Measurements from ENCODE around the gene ERCC3. TPM values are rescaled to one million over a fixed set of nuclear protein-coding genes. Genes with fewer than 3 reads are reported as not detected.

ERCC3 gene
- total RNA-seq, 4 donors from 2014 or later = 19.3 to 36.6 (median 25.2) TPM

DNA sequence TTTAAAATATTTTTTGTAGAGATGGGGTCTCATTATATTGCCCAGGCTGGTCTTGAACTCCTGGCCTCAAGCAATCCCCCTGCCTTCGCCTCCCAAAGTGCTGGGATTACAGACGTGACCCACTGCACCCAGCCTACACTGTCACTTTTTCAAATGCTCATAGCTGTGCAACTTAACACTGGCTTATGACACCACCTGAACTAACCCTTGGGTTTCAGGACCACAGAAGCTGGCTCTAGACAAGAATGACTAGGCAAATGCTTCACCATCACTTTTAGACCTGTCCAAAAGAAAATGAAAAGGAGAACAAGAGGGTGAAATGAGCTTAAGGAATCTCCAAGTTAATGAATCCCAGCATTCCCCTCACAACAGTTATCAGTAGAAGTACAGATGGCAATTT, 13.3 kb downstream of the ERCC3 start:
- peaks cover 26 to 98% (median 29%) of the 10 kb centered on the region in 3 donors for H3K36me3 ChIP-seq
- no peak overlapping the region for H3K4me3 ChIP-seq
- peaks cover 0 to 6% (median 0%) of the 10 kb centered on the region in 3 donors for H3K4me1 ChIP-seq
- no peak for DNase-seq
- H3K27me3 ChIP-seq = no peaks in the 10 kb centered on the region
- WGBS, 2 donors = 87 to 95% methylated on average over 2 of the region's 2 CpGs
- intact Hi-C loops (cut with DNase I) = no loop called here
- H3K27ac ChIP-seq = no peak overlapping the region
- TF ChIP-seq POLR2A (IDR thresholded peaks at IDR 0.05) = no peak
- no peak for TF ChIP-seq CTCF (IDR thresholded peaks at IDR 0.05)
- H3K9me3 ChIP-seq = no peaks in the 10 kb centered on the region

- H3K9me3 ChIP-seq = no peaks in the 10 kb centered on the region
- H3K36me3 ChIP-seq = peaks cover 23 to 98% (median 27%) of the 10 kb centered on the region in 3 donors
- intact Hi-C loops (cut with DNase I) = no loop called here
- TF ChIP-seq POLR2A (IDR thresholded peaks at IDR 0.05) (no peak), CTCF (IDR thresholded peaks at IDR 0.05) (no peak)
- no peak for DNase-seq
- peaks cover 0 to 6% (median 0%) of the 10 kb centered on the region in 3 donors for H3K4me1 ChIP-seq
- H3K4me3 ChIP-seq = no peak overlapping the region
- no peak overlapping the region for H3K27ac ChIP-seq
- H3K27me3 ChIP-seq = no peaks in the 10 kb centered on the region
- 80 to 88% methylated on average over 3 to 5 of the region's 5 CpGs for WGBS, 2 donors
Measured at GRCh38 chr2:127279781-127280180, 14.2 kb downstream of the ERCC3 start.

DNA sequence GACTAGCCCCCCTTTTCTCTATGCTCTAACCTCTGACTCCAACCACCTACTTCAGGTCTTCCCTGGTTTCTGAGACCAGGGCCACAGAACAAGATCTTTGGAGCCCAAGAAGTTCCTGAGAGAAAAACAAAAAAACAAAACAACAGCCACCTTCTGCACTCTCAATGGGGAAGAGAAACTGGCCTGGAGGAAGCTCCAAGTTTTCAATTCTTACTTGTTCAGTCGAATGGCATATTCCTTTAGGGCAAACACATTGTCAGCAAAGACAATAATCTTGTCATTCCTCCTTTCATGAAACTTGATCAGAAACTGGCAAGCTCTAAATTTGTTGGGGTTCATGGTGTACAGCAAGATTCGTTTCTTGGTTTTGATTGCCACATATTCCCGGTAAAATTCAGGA, 15.0 kb downstream of the ERCC3 start:
- Histone ChIP-seq H3K27ac (no peak overlapping the region), H3K27me3 (no peaks in the 10 kb centered on the region), H3K36me3 (peaks cover 18 to 98% (median 23%) of the 10 kb centered on the region in 3 donors), H3K4me3 (no peak overlapping the region), H3K9me3 (no peaks in the 10 kb centered on the region), H3K4me1 (peaks cover 0 to 6% (median 0%) of the 10 kb centered on the region in 3 donors)
- no peak for TF ChIP-seq CTCF (IDR thresholded peaks at IDR 0.05)
- TF ChIP-seq POLR2A (IDR thresholded peaks at IDR 0.05) = no peak
- DNase-seq = no peak
- intact Hi-C loops (cut with DNase I) = no loop called here
- 41 to 57% methylated on average over 3 of the region's 3 CpGs for WGBS, 2 donors

DNA sequence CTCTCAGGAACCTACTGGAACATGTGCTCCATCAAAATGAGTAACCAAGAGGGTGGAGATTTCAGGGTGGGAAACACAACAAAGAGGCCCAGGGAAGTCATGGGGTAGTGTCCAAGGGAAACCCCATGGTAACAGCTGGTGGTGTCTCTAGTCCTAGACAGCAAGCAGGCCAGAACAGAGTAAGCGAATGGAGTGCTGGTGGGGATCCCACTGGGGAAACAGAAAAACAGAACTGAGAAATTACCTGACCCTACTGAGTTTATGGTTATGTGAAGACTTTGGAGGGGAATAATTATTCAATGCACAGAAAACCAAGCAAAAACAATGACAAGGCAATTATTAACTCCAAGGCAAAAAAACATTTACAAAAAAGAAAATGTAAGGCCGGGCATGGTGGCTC, 16.9 kb downstream of the ERCC3 start:
- 53 to 94% methylated on average over 2 of the region's 2 CpGs for WGBS, 2 donors
- no peak for DNase-seq
- Histone ChIP-seq H3K4me1 (peaks cover 0 to 6% (median 0%) of the 10 kb centered on the region in 3 donors), H3K27me3 (no peaks in the 10 kb centered on the region), H3K9me3 (no peaks in the 10 kb centered on the region), H3K36me3 (peaks cover 19 to 98% (median 30%) of the 10 kb centered on the region in 3 donors), H3K4me3 (no peak overlapping the region), H3K27ac (no peak overlapping the region)
- intact Hi-C loops (cut with DNase I) = no loop called here
- no peak for TF ChIP-seq POLR2A (IDR thresholded peaks at IDR 0.05)
- TF ChIP-seq CTCF (IDR thresholded peaks at IDR 0.05) = no peak

DNA sequence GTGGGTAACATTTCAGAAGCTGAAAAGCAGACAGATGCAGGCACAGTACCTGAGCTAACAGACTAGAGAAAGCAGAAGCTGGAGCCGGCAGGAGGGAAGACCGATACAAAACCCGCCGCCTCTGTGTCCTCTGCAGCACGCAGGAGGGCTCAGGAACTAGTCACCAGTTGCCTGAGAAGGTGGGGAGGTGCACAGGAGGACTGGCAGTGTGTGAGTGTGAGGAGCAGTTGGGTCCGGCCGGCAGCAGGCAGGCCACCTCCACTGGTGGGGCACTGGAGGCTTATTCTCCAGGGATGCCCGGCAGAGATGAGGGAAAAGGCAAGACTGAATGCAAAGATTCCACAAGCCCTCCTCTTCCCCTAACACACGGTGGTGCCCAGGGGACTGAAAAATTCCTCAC, 18.2 kb downstream of the ERCC3 start:
- TF ChIP-seq CTCF (IDR thresholded peaks at IDR 0.05) (no peak), POLR2A (IDR thresholded peaks at IDR 0.05) (no peak)
- intact Hi-C loops (cut with DNase I) = no loop called here
- 86 to 92% methylated on average over 7 to 9 of the region's 9 CpGs for WGBS, 2 donors
- DNase-seq = no peak
- H3K27me3 ChIP-seq = no peaks in the 10 kb centered on the region
- peaks cover 19 to 100% (median 40%) of the 10 kb centered on the region in 3 donors for H3K36me3 ChIP-seq
- no peak overlapping the region for H3K4me3 ChIP-seq
- no peak overlapping the region for H3K27ac ChIP-seq
- peaks cover 0 to 6% (median 0%) of the 10 kb centered on the region in 3 donors for H3K4me1 ChIP-seq
- no peaks in the 10 kb centered on the region for H3K9me3 ChIP-seq
